Liver (tissue), 3 donors: ENCODE results near the gene TCAP.

Experiments
- ATF3 ChIP-seq: IDR thresholded peaks from 2 replicates; pipeline ENCODE4 v1.6.1; 2016; ENCODE audit warnings: antibody characterized with exemption
- EGR1 ChIP-seq, 2 donors: IDR thresholded peaks; 2 replicates each; pipeline ENCODE4 v1.6.1; 2016 to 2018; ENCODE audit warnings: antibody characterized with exemption in 2 of 2, low read depth in 2 of 2
- FOXA1 ChIP-seq: IDR thresholded peaks from 2 replicates; pipeline ENCODE4 v1.6.1; 2016; ENCODE audit warnings: antibody characterized with exemption
- FOXA2 ChIP-seq: IDR thresholded peaks from 2 replicates; pipeline ENCODE4 v1.6.1; 2016; ENCODE audit warnings: antibody characterized with exemption
- GABPA ChIP-seq, 2 donors: IDR thresholded peaks in 1 of 2; conservative IDR thresholded peaks in 1 of 2; 2 replicates each; pipeline ENCODE4 v1.6.1; 2016; ENCODE audit warnings: antibody characterized with exemption in 2 of 2, mild to moderate bottlenecking in 1 of 2, moderate library complexity in 1 of 2
- HNF4A ChIP-seq, 2 donors: conservative IDR thresholded peaks; 2 replicates each; pipeline ENCODE4 v1.6.1; 2016; ENCODE audit warnings: antibody characterized with exemption in 2 of 2, mild to moderate bottlenecking in 2 of 2
- RAD21 ChIP-seq, 2 donors: IDR thresholded peaks; 2 replicates each; pipeline ENCODE4 v1.6.1; 2016; ENCODE audit warnings: antibody characterized with exemption in 2 of 2, mild to moderate bottlenecking in 2 of 2
- SP1 ChIP-seq: IDR thresholded peaks from 2 replicates; pipeline ENCODE4 v1.6.1; 2018; ENCODE audit warnings: antibody characterized with exemption, mild to moderate bottlenecking
- TAF1 ChIP-seq: conservative IDR thresholded peaks from 2 replicates; pipeline ENCODE4 v1.6.1; 2016; ENCODE audit warnings: antibody characterized with exemption, mild to moderate bottlenecking
- YY1 ChIP-seq: IDR thresholded peaks from 2 replicates; pipeline ENCODE4 v1.6.1; 2016; ENCODE audit warnings: antibody characterized with exemption, mild to moderate bottlenecking
- ZBTB33 ChIP-seq: IDR thresholded peaks from 2 replicates; pipeline ENCODE4 v1.6.1; 2016; ENCODE audit warnings: antibody characterized with exemption
- TF ChIP-seq, protein P1 (sequence below): fragments of 150-350 bp; IDR thresholded peaks from 2 replicates; pipeline ENCODE4 v1.5.1; 2017; ENCODE audit warnings: improper control_type of control experiment, low read depth, low read length; ENCODE audit not compliant: missing input control
- TF ChIP-seq, protein P2 (sequence below): IDR thresholded peaks from 2 replicates; pipeline ENCODE4 v1.6.1; 2016; ENCODE audit warnings: antibody characterized with exemption, mild to moderate bottlenecking
- donor health status: healthy.
- donor health status: healthy.

GRCh38 chr17:39642291-39643074 is 22.7 kb upstream of the TCAP start:
- TF ChIP-seq, protein P1, sequence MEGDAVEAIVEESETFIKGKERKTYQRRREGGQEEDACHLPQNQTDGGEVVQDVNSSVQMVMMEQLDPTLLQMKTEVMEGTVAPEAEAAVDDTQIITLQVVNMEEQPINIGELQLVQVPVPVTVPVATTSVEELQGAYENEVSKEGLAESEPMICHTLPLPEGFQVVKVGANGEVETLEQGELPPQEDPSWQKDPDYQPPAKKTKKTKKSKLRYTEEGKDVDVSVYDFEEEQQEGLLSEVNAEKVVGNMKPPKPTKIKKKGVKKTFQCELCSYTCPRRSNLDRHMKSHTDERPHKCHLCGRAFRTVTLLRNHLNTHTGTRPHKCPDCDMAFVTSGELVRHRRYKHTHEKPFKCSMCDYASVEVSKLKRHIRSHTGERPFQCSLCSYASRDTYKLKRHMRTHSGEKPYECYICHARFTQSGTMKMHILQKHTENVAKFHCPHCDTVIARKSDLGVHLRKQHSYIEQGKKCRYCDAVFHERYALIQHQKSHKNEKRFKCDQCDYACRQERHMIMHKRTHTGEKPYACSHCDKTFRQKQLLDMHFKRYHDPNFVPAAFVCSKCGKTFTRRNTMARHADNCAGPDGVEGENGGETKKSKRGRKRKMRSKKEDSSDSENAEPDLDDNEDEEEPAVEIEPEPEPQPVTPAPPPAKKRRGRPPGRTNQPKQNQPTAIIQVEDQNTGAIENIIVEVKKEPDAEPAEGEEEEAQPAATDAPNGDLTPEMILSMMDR = no peak
- TF ChIP-seq RAD21 (IDR thresholded peaks at IDR 0.05) (no peak), HNF4A (conservative IDR thresholded peaks at IDR 0.05) (no peak), TAF1 (no peak), GABPA (IDR thresholded peaks at IDR 0.05 in 1 of 2, conservative IDR thresholded peaks at IDR 0.05 in 1 of 2) (no peak), EGR1 (IDR thresholded peaks at IDR 0.05; ENCODE audit: low read depth in 2 of 2) (no peak), YY1 (no peak), SP1 (no peak), ATF3 (no peak), ZBTB33 (no peak), FOXA1 (no peak), FOXA2 (no peak)
- TF ChIP-seq, protein P2, sequence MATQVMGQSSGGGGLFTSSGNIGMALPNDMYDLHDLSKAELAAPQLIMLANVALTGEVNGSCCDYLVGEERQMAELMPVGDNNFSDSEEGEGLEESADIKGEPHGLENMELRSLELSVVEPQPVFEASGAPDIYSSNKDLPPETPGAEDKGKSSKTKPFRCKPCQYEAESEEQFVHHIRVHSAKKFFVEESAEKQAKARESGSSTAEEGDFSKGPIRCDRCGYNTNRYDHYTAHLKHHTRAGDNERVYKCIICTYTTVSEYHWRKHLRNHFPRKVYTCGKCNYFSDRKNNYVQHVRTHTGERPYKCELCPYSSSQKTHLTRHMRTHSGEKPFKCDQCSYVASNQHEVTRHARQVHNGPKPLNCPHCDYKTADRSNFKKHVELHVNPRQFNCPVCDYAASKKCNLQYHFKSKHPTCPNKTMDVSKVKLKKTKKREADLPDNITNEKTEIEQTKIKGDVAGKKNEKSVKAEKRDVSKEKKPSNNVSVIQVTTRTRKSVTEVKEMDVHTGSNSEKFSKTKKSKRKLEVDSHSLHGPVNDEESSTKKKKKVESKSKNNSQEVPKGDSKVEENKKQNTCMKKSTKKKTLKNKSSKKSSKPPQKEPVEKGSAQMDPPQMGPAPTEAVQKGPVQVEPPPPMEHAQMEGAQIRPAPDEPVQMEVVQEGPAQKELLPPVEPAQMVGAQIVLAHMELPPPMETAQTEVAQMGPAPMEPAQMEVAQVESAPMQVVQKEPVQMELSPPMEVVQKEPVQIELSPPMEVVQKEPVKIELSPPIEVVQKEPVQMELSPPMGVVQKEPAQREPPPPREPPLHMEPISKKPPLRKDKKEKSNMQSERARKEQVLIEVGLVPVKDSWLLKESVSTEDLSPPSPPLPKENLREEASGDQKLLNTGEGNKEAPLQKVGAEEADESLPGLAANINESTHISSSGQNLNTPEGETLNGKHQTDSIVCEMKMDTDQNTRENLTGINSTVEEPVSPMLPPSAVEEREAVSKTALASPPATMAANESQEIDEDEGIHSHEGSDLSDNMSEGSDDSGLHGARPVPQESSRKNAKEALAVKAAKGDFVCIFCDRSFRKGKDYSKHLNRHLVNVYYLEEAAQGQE = no peak
